HepG2 (cell line): ENCODE data around the gene OCLN. TPM values are rescaled to one million over a fixed set of nuclear protein-coding genes. Genes with fewer than 3 reads are reported as not detected.
A peak's percentile ranks its signal among the peaks of the same experiment; 100 is the strongest.

Experiments used
- EZH2 ChIP-seq: conservative IDR thresholded peaks from 2 replicates; pipeline ENCODE4 v1.6.1; 2012; ENCODE audit warnings: mild to moderate bottlenecking, low read depth, low read length, moderate library complexity
- KDM3A ChIP-seq: IDR thresholded peaks from 2 replicates; pipeline ENCODE4 v1.6.1; 2018; ENCODE audit warnings: low read depth, missing compliant biosample characterization
- MEF2D ChIP-seq: sonication (generic); formaldehyde crosslinking; IDR thresholded peaks from 2 replicates; pipeline ENCODE4 v1.5.1; 2020; ENCODE audit warnings: mild to moderate bottlenecking, missing genetic modification reagents
- NR2F1 ChIP-seq, 2 experiments: fragments of 450-650 bp in 1 of 2; formaldehyde crosslinking in 1 of 2; IDR thresholded peaks; 2 replicates each; pipeline versions ENCODE4 v1.5.0 to v1.6.1; 2016 to 2020; ENCODE audit warnings: mild to moderate bottlenecking in 1 of 2, missing compliant biosample characterization in 1 of 2, missing genetic modification reagents in 1 of 2, moderate library complexity in 1 of 2
- NRL ChIP-seq: sonication (generic); formaldehyde crosslinking; IDR thresholded peaks from 2 replicates; pipeline ENCODE4 v1.5.0; 2020; ENCODE audit warnings: missing genetic modification reagents, mild to moderate bottlenecking, moderate library complexity, borderline replicate concordance
- PCBP2 ChIP-seq: fragments of 200-400 bp; formaldehyde crosslinking; optimal IDR thresholded peaks from 2 replicates; pipeline ENCODE3; 2018; ENCODE audit warnings: low read length, low read depth; ENCODE audit not compliant: poor library complexity, severe bottlenecking
- PHF8 ChIP-seq: sonication (generic); formaldehyde crosslinking; IDR thresholded peaks from 2 replicates; pipeline ENCODE4 v1.5.0; 2020; ENCODE audit warnings: missing genetic modification reagents
- RNF2 ChIP-seq: fragments of 450-650 bp; conservative IDR thresholded peaks from 2 replicates; pipeline ENCODE4 v1.6.1; 2016; ENCODE audit warnings: low read depth
- SP140L ChIP-seq: sonication (generic); formaldehyde crosslinking; IDR thresholded peaks from 2 replicates; pipeline ENCODE4 v1.4.0; 2020; ENCODE audit warnings: missing genetic modification reagents, borderline replicate concordance
- THAP9 ChIP-seq: sonication (generic); formaldehyde crosslinking; IDR thresholded peaks from 2 replicates; pipeline ENCODE4; 2020; ENCODE audit warnings: missing genetic modification reagents, mild to moderate bottlenecking, borderline replicate concordance
- ZNF235 ChIP-seq: sonication (generic); formaldehyde crosslinking; IDR thresholded peaks from 2 replicates; pipeline ENCODE4 v1.8.1; 2023; ENCODE audit warnings: mild to moderate bottlenecking, missing genetic modification reagents, borderline replicate concordance
- ZNF414 ChIP-seq: sonication (generic); formaldehyde crosslinking; IDR thresholded peaks from 2 replicates; pipeline ENCODE4 v1.5.0; 2020; ENCODE audit warnings: missing genetic modification reagents
- ZNF501 ChIP-seq: sonication (generic); formaldehyde crosslinking; IDR thresholded peaks from 2 replicates; pipeline ENCODE4 v1.5.1; 2020; ENCODE audit warnings: mild to moderate bottlenecking, moderate library complexity, missing genetic modification reagents
- ZNF704 ChIP-seq: sonication (generic); formaldehyde crosslinking; IDR thresholded peaks from 2 replicates; pipeline ENCODE4 v1.8.1; 2023; ENCODE audit warnings: mild to moderate bottlenecking, inconsistent platforms, moderate library complexity, missing genetic modification reagents, borderline replicate concordance
- polyA plus RNA-seq, 8 experiments: library from polyadenylated mRNA; depleted of rRNA in 3 of 8; stranded (reverse) in 7 of 8; unstranded in 1 of 8; fragments of >200 nt; fragmentation: Illumina TruSeq in 4 of 8; extraction: Trizol in 4 of 8; gene quantifications; 2 replicates each; pipeline versions ENCODE4 v1.2.1 to v1.2.3, GENCODE V29; 2011 to 2016; ENCODE audit warnings: low read depth in 4 of 8, missing spikeins in 1 of 8, mixed read lengths in 1 of 8; ENCODE audit not compliant: insufficient read depth in 1 of 8
- total RNA-seq, 5 experiments: library from RNA; depleted of rRNA; stranded (reverse); fragments of >200 nt; fragmentation: Illumina TruSeq; extraction: Trizol; gene quantifications; 2 replicates each; pipeline ENCODE4 v1.2.3, GENCODE V29; 2016; ENCODE audit warnings: low read depth in 1 of 5
- TF ChIP-seq, protein P1 (sequence below): sonication (generic); formaldehyde crosslinking; IDR thresholded peaks from 2 replicates; pipeline ENCODE4 v1.8.1; 2023; ENCODE audit warnings: missing genetic modification reagents, mild to moderate bottlenecking, borderline replicate concordance
- TF ChIP-seq, protein P2 (sequence below): sonication (generic); formaldehyde crosslinking; IDR thresholded peaks from 2 replicates; pipeline ENCODE4 v1.5.1; 2020; ENCODE audit warnings: missing genetic modification reagents, mild to moderate bottlenecking, borderline replicate concordance
- TF ChIP-seq, protein P3 (sequence below): sonication (generic); formaldehyde crosslinking; IDR thresholded peaks from 2 replicates; pipeline ENCODE4 v1.8.1; 2023; ENCODE audit warnings: mild to moderate bottlenecking, missing genetic modification reagents
- TF ChIP-seq, protein P4 (sequence below): sonication (generic); formaldehyde crosslinking; IDR thresholded peaks from 2 replicates; pipeline ENCODE4 v1.9.0; 2021; ENCODE audit warnings: missing genetic modification reagents, borderline replicate concordance

Gene OCLN
- total and polyA plus RNA-seq, 2 of the 13 experiments (the other 11 are each of a cell fraction or from before 2014, with no cell fraction given) = 24.1 to 34.8 TPM

DNA sequence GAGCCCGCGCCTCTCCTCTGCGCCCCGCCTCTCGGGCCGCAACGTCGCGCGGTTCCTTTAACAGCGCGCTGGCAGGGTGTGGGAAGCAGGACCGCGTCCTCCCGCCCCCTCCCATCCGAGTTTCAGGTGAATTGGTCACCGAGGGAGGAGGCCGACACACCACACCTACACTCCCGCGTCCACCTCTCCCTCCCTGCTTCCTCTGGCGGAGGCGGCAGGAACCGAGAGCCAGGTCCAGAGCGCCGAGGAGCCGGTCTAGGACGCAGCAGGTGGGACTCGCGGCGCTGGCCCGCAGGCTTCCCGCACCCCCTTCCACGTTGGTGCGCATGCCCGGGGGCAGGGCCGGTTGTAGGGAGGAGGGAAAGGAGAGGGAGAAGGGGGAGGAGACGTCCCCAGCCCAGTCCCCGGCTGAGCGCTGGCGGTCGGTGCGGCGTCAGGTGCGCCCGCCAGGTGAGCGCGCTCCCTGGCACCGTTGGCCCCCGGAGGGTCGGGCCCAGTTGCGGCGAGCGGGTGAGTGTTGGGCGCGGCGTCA, at the start of gene OCLN (continued):
- TF ChIP-seq, protein P1, sequence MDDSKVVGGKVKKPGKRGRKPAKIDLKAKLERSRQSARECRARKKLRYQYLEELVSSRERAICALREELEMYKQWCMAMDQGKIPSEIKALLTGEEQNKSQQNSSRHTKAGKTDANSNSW (CRISPR knock-in tag) = peak; percentile 51; the same call in 1 of the 2 replicates
- 0 out of 2 replicates have a peak, but pooled peaks have one; percentile 53 for TF ChIP-seq ZNF414 (CRISPR knock-in tag)
- 0 out of 2 replicates have a peak, but pooled peaks have one; percentile 31 for TF ChIP-seq RNF2
- TF ChIP-seq PHF8 = peak; percentile 85
- TF ChIP-seq THAP9 (CRISPR knock-in tag) = no peak; the same call in 1 of the 2 replicates
- TF ChIP-seq SP140L = no peak
- no peak; the same call in 1 of the 2 replicates for TF ChIP-seq KDM3A (CRISPR knock-in tag)
- TF ChIP-seq, protein P2, sequence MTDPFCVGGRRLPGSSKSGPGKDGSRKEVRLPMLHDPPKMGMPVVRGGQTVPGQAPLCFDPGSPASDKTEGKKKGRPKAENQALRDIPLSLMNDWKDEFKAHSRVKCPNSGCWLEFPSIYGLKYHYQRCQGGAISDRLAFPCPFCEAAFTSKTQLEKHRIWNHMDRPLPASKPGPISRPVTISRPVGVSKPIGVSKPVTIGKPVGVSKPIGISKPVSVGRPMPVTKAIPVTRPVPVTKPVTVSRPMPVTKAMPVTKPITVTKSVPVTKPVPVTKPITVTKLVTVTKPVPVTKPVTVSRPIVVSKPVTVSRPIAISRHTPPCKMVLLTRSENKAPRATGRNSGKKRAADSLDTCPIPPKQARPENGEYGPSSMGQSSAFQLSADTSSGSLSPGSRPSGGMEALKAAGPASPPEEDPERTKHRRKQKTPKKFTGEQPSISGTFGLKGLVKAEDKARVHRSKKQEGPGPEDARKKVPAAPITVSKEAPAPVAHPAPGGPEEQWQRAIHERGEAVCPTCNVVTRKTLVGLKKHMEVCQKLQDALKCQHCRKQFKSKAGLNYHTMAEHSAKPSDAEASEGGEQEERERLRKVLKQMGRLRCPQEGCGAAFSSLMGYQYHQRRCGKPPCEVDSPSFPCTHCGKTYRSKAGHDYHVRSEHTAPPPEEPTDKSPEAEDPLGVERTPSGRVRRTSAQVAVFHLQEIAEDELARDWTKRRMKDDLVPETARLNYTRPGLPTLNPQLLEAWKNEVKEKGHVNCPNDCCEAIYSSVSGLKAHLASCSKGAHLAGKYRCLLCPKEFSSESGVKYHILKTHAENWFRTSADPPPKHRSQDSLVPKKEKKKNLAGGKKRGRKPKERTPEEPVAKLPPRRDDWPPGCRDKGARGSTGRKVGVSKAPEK (CRISPR knock-in tag) = no peak
- TF ChIP-seq ZNF235 (CRISPR knock-in tag) = peak; percentile 92; the same call in 1 of the 2 replicates
- TF ChIP-seq EZH2 = no peak
- no peak for TF ChIP-seq PCBP2
- peak; percentile 77 for TF ChIP-seq ZNF501 (CRISPR knock-in tag)
- TF ChIP-seq NRL (CRISPR knock-in tag) = peak; percentile 41; the same call in 1 of the 2 replicates
- TF ChIP-seq MEF2D (CRISPR knock-in tag) = peak; percentile 51; the same call in 1 of the 2 replicates
- TF ChIP-seq, protein P3, sequence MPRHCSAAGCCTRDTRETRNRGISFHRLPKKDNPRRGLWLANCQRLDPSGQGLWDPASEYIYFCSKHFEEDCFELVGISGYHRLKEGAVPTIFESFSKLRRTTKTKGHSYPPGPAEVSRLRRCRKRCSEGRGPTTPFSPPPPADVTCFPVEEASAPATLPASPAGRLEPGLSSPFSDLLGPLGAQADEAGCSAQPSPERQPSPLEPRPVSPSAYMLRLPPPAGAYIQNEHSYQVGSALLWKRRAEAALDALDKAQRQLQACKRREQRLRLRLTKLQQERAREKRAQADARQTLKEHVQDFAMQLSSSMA (CRISPR knock-in tag) = no peak
- no peak for TF ChIP-seq NR2F1 (CRISPR knock-in tag; IDR thresholded peaks at IDR 0.05)
- TF ChIP-seq, protein P4, sequence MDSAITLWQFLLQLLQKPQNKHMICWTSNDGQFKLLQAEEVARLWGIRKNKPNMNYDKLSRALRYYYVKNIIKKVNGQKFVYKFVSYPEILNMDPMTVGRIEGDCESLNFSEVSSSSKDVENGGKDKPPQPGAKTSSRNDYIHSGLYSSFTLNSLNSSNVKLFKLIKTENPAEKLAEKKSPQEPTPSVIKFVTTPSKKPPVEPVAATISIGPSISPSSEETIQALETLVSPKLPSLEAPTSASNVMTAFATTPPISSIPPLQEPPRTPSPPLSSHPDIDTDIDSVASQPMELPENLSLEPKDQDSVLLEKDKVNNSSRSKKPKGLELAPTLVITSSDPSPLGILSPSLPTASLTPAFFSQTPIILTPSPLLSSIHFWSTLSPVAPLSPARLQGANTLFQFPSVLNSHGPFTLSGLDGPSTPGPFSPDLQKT (CRISPR knock-in tag) = no peak
- peak; percentile 22; the same call in 1 of the 2 replicates for TF ChIP-seq ZNF704
